Measurements from ENCODE around the gene TMEM80.

DNA sequence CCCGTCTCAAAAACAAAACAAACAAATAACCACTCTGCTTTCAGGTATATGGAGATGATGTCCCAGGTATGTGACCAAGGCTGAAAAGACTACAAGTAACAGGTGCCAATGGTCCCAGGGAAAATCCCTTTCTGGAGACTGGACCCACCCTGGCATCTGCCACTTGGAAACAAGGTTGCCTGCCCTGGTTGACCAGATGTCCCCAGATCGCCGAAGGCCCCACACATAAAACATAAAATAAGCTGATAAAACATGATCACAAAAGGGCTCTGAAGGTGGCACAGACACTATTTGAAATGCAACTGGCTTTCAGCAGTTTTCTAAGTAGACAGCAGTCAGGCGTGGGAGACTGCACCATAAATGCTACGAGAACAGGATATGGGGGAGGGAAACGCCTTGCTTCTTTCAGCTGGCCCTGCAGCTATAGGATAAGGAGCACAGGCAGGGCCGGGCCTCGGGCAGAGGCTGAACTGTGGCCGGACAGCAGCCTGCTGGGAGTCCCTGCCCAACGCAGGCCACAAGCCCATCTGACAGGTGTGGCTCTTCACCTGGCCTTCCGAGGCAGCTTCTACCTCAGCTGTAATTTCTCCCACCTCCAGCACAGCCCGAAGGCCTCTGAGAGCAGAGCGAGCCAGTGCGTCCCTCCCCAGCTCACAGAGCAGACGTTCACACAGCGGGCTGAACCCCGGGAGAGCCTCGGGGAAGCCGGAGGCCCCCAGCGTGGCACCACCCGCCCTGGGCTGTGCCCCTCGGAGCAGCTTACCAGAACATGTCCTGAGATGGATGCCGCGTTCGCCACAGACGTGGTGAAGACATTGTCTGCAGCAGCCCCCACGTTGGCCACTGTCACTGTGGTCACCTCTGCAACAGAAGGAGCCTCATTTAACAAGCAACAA lies 4.6 kb upstream of the TMEM80 start:
- TF ChIP-seq MXI1 (IDR thresholded peaks at IDR 0.05; ENCODE audit: low read depth, low read length) (no peak), RAD21 (IDR thresholded peaks at IDR 0.05; ENCODE audit: insufficient read depth, low read depth, low read length) (no peak), ESRRA (IDR thresholded peaks at IDR 0.05; ENCODE audit: low read length) (no peak), CHD2 (IDR thresholded peaks at IDR 0.05; ENCODE audit: borderline replicate concordance, low read depth, low read length) (no peak), RCOR1 (conservative IDR thresholded peaks at IDR 0.05; ENCODE audit: low read depth, low read length) (no peak), SREBF2 (IDR thresholded peaks at IDR 0.05; ENCODE audit: low read length) (no peak), KDM1A (IDR thresholded peaks at IDR 0.05; ENCODE audit: borderline replicate concordance) (no peak)
- TF ChIP-seq, protein P1, sequence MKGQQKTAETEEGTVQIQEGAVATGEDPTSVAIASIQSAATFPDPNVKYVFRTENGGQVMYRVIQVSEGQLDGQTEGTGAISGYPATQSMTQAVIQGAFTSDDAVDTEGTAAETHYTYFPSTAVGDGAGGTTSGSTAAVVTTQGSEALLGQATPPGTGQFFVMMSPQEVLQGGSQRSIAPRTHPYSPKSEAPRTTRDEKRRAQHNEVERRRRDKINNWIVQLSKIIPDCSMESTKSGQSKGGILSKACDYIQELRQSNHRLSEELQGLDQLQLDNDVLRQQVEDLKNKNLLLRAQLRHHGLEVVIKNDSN (IDR thresholded peaks at IDR 0.05; ENCODE audit: borderline replicate concordance, extremely low read length, insufficient read depth, low read depth, low read length): no peak
- TF ChIP-seq, protein P2, sequence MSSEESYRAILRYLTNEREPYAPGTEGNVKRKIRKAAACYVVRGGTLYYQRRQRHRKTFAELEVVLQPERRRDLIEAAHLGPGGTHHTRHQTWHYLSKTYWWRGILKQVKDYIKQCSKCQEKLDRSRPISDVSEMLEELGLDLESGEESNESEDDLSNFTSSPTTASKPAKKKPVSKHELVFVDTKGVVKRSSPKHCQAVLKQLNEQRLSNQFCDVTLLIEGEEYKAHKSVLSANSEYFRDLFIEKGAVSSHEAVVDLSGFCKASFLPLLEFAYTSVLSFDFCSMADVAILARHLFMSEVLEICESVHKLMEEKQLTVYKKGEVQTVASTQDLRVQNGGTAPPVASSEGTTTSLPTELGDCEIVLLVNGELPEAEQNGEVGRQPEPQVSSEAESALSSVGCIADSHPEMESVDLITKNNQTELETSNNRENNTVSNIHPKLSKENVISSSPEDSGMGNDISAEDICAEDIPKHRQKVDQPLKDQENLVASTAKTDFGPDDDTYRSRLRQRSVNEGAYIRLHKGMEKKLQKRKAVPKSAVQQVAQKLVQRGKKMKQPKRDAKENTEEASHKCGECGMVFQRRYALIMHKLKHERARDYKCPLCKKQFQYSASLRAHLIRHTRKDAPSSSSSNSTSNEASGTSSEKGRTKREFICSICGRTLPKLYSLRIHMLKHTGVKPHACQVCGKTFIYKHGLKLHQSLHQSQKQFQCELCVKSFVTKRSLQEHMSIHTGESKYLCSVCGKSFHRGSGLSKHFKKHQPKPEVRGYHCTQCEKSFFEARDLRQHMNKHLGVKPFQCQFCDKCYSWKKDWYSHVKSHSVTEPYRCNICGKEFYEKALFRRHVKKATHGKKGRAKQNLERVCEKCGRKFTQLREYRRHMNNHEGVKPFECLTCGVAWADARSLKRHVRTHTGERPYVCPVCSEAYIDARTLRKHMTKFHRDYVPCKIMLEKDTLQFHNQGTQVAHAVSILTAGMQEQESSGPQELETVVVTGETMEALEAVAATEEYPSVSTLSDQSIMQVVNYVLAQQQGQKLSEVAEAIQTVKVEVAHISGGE (CRISPR knock-in tag; IDR thresholded peaks at IDR 0.05): no peak

All from GM12878 (cell line).